BLaER1 (cell line): ENCODE data around the gene NBEAL2.

Experiments used
- H3K27ac ChIP-seq: shearing (Covaris generic); formaldehyde crosslinking; 2 replicates; pipeline ENCODE4 v1.8.1; 2022
- H3K27me3 ChIP-seq: shearing (Covaris generic); formaldehyde crosslinking; 2 replicates; pipeline ENCODE4 v1.8.1; 2022
- H3K36me3 ChIP-seq: shearing (Covaris generic); formaldehyde crosslinking; 2 replicates; pipeline ENCODE4 v1.8.1; 2022
- H3K4me1 ChIP-seq: shearing (Covaris generic); formaldehyde crosslinking; 2 replicates; pipeline ENCODE4 v1.8.1; 2022
- H3K4me2 ChIP-seq: shearing (Covaris generic); formaldehyde crosslinking; 2 replicates; pipeline ENCODE4 v1.8.1; 2022
- H3K4me3 ChIP-seq: shearing (Covaris generic); formaldehyde crosslinking; 2 replicates; pipeline ENCODE4 v1.8.1; 2022
- H3K9ac ChIP-seq: shearing (Covaris generic); formaldehyde crosslinking; 2 replicates; pipeline ENCODE4 v1.8.1; 2022
- H3K9me3 ChIP-seq: shearing (Covaris generic); formaldehyde crosslinking; 2 replicates; pipeline ENCODE4 v1.8.1; 2022
- H4K20me1 ChIP-seq: shearing (Covaris generic); formaldehyde crosslinking; 2 replicates; pipeline ENCODE4 v1.8.1; 2022
- Cebpa-rat ChIP-seq: shearing (Covaris generic); IDR thresholded peaks from 2 replicates; pipeline ENCODE4 v1.8.1; 2022

The NBEAL2 gene, protein sequence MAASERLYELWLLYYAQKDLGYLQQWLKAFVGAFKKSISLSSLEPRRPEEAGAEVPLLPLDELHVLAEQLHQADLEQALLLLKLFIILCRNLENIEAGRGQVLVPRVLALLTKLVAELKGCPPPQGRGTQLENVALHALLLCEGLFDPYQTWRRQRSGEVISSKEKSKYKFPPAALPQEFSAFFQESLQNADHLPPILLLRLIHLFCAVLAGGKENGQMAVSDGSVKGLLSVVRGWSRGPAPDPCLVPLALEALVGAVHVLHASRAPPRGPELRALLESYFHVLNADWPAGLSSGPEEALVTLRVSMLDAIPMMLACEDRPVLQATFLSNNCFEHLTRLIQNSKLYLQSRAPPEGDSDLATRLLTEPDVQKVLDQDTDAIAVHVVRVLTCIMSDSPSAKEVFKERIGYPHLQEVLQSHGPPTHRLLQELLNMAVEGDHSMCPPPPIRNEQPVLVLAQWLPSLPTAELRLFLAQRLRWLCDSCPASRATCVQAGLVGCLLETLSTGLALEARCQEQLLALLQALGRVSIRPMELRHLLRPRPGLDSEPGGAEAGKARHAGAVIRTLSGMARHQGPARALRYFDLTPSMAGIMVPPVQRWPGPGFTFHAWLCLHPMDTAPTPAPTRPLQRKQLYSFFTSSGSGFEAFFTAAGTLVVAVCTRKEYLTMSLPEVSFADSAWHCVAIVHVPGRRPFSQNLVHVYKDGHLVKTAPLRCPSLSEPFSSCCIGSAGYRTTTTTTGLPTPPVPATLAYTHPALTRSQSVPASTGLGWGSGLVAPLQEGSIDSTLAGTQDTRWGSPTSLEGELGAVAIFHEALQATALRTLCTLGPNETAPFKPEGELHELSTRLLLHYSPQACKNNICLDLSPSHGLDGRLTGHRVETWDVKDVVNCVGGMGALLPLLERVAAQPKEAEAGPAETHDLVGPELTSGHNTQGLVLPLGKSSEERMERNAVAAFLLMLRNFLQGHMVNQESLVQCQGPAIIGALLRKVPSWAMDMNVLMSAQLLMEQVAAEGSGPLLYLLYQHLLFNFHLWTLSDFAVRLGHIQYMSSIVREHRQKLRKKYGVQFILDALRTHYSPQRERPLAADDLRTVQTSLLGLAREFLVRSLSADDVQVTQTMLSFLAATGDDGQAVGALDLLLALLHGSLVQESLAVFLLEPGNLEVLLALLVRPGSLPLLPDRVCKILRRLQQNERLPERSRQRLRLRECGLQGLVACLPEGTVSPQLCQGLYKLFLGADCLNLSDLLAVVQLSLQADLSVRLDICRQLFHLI (N-terminal part only)

DNA sequence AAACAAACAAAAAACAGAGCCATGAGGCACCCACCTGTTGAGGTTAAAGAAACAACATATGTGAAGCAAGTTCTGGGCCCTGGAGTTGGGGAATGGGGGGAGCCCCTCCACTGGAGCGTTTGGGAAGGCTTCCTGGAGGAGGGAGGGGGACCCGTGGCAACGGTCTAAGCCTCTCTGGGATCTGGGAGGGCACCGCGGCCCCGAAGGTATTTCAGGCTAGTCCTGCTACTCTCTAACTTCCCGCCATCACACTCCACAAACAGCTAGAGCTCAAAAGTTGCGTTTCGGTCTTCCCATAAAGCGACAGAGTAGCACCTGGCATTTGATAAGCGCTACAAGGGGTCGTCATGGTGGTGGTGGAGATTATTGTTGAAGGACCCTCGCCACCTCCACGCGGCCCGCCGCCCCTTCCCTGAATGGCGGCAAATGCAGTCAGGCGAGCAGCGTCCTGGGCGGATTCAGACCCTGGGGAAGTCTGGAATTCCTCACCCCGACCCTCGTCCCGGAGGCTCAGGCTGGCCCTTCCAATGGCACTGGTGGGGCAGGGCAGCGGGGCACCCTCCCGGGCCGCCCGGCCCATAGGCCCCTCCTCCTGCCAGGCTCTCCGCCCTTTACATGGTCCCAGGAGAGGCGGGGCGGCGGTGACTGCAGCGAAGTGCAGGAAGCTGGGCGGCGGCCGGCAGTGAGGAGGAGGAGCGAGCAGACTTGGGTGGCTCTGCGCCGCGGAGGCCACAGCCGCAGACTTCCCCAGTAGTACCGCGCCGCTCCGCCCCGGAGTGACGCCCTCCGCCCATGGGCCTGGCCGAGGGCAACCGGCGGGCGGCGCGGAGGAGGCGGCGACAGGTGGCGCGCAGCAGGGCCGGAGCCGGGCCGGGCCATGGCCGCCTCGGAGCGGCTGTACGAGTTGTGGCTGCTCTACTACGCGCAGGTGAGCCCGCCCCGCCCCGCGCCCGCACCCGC, at the start of gene NBEAL2:
Gene NBEAL2, plus strand, starts transcription at position 682 of the 960 bp plus-strand sequence. Its CDS starts 196 bp downstream, at position 878.
- H4K20me1 ChIP-seq, result peaks cover 20% of the 10 kb centered on the region
- no peaks in the 10 kb centered on the region for H3K9me3 ChIP-seq
- peak within 1 kb of the TSS; percentile 80 for H3K4me3 ChIP-seq
- peak within 1 kb of the TSS; percentile 99 for H3K4me2 ChIP-seq
- peaks cover 83% of the 10 kb centered on the region for H3K4me1 ChIP-seq
- H3K27ac ChIP-seq, result peak within 1 kb of the TSS; percentile 92
- H3K36me3 ChIP-seq, result peaks cover 7% of the 10 kb centered on the region
- TF ChIP-seq Cebpa-rat, result no peak
- peak within 1 kb of the TSS; percentile 88 for H3K9ac ChIP-seq
- no peaks in the 10 kb centered on the region for H3K27me3 ChIP-seq

DNA sequence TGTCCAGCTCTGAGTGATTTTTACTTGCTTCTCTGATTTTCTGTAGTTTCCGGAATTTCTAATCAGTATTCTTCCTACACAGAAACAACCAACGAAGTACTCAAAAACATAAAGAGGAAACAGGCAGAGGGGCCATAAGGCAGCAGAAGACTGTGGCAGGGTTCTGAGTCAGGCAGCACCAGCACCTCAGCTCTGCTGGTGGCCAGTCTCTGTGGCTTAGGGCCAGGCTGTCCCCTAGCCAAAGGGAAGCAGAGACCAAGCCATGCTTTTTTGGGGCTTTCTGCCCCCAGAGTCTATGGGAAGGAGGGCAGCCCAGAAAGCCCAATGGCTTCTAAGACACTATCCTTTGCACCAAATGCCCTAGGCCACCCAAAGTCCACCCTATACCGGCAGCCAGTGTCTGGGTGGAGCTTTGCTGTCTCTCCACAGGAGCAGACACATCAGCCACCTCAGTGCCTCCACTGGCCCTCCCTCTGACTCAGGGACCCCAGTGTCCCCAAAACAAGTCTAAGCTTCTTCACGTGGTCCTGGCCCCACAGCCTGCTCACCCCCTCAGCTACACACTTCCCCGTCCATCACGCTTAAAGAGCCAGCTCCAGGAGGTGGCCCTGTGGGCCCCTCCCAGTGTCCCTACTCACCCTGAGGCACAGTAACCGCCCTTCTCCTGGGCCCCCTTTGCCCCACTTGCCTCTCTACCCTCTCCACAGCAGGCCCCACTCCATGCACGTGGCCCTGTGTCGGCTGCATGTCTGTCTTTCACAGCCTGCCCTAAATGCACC, 49.1 kb upstream of the NBEAL2 start:
- Histone ChIP-seq H3K4me1 (peaks cover 98% of the 10 kb centered on the region), H3K27ac (peak overlapping the region; percentile 85), H3K4me3 (peak overlapping the region; percentile 46), H3K9me3 (peaks cover 34% of the 10 kb centered on the region), H3K4me2 (peak overlapping the region; percentile 85), H3K9ac (no peak overlapping the region), H4K20me1 (peaks cover 27% of the 10 kb centered on the region), H3K27me3 (no peaks in the 10 kb centered on the region; the same call in 1 of the 2 replicates), H3K36me3 (peaks cover 56% of the 10 kb centered on the region)
- no peak for TF ChIP-seq Cebpa-rat

DNA sequence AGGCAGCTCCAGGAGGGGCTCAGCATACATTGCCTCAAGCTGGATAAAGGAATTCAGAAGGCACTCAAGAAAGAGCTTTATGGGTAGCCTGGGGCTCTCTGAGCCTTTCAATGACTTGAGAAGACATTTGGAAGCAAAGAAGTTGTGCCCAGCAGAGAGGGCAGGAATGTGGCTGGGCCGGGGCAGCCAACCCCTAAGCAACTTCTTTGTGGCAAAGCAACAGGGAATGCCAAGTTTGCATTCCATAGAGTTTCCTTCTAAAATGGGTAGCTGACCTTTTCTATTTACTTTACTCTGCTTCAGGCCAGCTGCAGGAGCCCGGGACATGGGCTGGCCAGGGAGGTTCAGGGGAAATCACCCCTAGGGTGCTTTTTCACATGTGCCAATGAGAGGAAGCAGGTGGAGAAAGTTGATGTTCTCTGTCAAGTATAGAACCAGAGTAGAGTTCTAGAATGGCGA, 48.5 kb upstream of the NBEAL2 start:
- no peak for TF ChIP-seq Cebpa-rat
- Histone ChIP-seq H3K4me1 (peaks cover 98% of the 10 kb centered on the region), H3K36me3 (peaks cover 56% of the 10 kb centered on the region)

DNA sequence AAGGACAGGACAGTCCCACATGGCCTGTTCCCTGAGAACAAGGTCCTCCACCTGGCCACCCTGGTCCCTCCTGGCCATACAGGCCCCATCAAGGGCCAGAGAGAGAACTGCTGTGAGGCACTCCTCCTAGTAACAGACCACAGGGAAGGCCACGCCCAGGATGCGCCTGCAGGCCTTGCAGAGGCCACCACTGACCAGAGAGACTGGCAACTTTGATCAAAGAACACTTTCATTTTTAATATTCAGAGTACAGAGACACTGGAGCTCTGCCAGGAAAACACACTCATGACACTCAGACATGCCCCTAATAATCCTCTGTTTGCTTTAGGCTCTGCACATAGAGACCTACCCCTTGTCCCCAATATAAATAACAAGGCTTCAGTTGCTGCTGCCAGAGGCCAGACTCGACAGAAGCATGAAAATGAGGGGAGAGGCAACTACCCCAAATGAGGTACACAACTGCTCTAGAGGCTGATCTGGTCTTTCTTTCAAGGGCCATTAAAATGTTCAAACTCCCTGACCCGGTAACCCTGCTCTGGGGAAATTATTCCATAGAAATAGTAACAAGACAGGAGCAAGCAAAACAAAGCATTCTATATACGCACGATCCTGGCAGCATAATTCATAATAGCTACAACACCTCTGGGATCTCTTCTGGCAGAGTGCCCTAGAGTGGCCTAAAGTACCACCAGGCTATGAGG, 47.7 kb upstream of the NBEAL2 start:
- H3K9ac ChIP-seq, result peak overlapping the region; percentile 58
- H3K9me3 ChIP-seq, result peaks cover 34% of the 10 kb centered on the region
- peaks cover 31% of the 10 kb centered on the region for H4K20me1 ChIP-seq
- H3K4me2 ChIP-seq, result peak overlapping the region; percentile 85
- peaks cover 90% of the 10 kb centered on the region for H3K4me1 ChIP-seq
- TF ChIP-seq Cebpa-rat, result no peak
- peaks cover 62% of the 10 kb centered on the region for H3K36me3 ChIP-seq
- peak overlapping the region; percentile 85 for H3K27ac ChIP-seq
- peak overlapping the region; percentile 46 for H3K4me3 ChIP-seq
- H3K27me3 ChIP-seq, result no peaks in the 10 kb centered on the region; the same call in 1 of the 2 replicates

More for the DNA sequence above, 48.5 kb upstream of the NBEAL2 start:
- H3K27ac ChIP-seq, result peak overlapping the region; percentile 85
- peak overlapping the region; percentile 85 for H3K4me2 ChIP-seq
- H3K4me3 ChIP-seq, result peak overlapping the region; percentile 46
- peaks cover 30% of the 10 kb centered on the region for H4K20me1 ChIP-seq
- peaks cover 34% of the 10 kb centered on the region for H3K9me3 ChIP-seq
- H3K27me3 ChIP-seq, result no peaks in the 10 kb centered on the region; the same call in 1 of the 2 replicates
- peak overlapping the region; percentile 58; the same call in 1 of the 2 replicates for H3K9ac ChIP-seq

DNA sequence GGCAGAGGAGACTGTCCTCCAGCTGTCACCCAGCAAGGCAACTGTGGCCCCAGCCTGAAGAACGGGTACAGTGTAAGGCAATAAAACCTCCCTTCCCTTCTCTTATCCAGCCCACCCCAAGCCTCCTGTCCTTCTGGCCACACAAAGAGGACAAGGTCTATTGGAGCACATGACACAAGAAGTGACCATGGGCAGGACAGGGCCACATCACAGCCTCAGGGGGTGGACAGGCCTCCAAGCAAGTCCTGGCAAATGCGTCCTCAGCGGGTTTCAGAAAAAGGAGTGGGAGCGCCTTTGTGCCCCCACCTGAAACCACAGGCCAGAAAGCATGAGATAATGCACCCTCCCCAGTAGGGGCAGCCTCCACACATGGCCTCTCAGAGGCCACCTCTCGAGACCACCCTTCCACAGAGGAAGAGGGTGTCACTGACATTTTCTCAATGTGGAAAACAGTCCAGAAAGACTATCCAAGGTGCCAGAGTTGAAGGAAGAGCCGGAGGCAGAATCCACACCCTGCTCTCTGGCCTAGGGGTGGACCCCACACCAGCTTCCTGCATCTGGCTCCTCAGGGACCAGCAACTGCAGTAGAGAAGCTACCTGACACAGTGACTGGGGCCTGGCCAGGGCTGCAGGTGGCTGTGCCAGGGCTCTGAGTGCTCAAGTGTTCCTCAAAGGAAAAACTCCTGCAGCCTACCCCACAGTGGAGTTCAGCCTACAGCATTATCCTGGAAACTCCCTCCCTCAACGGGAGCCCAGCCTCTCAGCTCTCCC, 46.8 kb upstream of the NBEAL2 start:
- H3K4me1 ChIP-seq, result peaks cover 85% of the 10 kb centered on the region
- peaks cover 39% of the 10 kb centered on the region for H4K20me1 ChIP-seq
- no peak for TF ChIP-seq Cebpa-rat
- H3K9me3 ChIP-seq, result peaks cover 34% of the 10 kb centered on the region
- peak overlapping the region; percentile 16; the same call in 1 of the 2 replicates for H3K4me3 ChIP-seq
- no peaks in the 10 kb centered on the region; the same call in 1 of the 2 replicates for H3K27me3 ChIP-seq
- peaks cover 71% of the 10 kb centered on the region for H3K36me3 ChIP-seq
- H3K27ac ChIP-seq, result peak overlapping the region; percentile 85
- H3K9ac ChIP-seq, result peak overlapping the region; percentile 58
- peak overlapping the region; percentile 85 for H3K4me2 ChIP-seq

DNA sequence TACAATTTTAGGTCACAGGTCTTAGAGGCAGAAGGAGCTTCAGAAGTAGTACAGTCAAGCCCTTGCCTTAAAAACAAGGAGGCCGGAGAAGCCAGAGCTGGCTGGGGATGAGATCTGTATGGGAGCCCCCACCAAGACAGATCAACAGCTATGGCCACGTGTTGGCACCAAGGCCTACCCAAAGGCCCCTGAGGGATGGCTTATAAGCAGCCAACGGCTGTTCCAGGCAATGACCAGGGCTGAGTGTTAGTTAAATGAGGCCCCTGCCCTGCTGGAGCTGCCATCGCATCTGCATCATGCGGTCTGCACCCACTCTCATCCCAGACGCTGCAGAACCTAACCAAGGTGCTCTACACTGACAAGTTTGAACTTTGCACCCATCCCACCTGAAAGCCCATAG, 46.2 kb upstream of the NBEAL2 start:
- peak overlapping the region; percentile 85 for H3K27ac ChIP-seq

More for the DNA sequence above, 46.2 kb upstream of the NBEAL2 start:
- H3K27me3 ChIP-seq, result no peaks in the 10 kb centered on the region; the same call in 1 of the 2 replicates
- peak overlapping the region; percentile 85 for H3K4me2 ChIP-seq
- peak overlapping the region; percentile 58 for H3K9ac ChIP-seq
- peaks cover 45% of the 10 kb centered on the region for H4K20me1 ChIP-seq
- H3K4me3 ChIP-seq, result peak overlapping the region; percentile 16; the same call in 1 of the 2 replicates
- H3K9me3 ChIP-seq, result peaks cover 34% of the 10 kb centered on the region
- H3K4me1 ChIP-seq, result peaks cover 85% of the 10 kb centered on the region
- H3K36me3 ChIP-seq, result peaks cover 77% of the 10 kb centered on the region
- no peak for TF ChIP-seq Cebpa-rat
